Measurements from ENCODE around the gene TRIM63. TPM values are rescaled to one million over a fixed set of nuclear protein-coding genes. Genes with fewer than 3 reads are reported as not detected.

Gene TRIM63
- total and polyA plus RNA-seq, 11 donors: 136 to 598 (median 204) TPM

GRCh38 chr1:26037904-26038303, 29.5 kb downstream of the TRIM63 start:
- no peaks in the 10 kb centered on the region for H3K9me3 ChIP-seq
- ATAC-seq: no peak
- H3K4me1 ChIP-seq: peaks cover 0 to 40% (median 12%) of the 10 kb centered on the region in 12 donors
- H3K36me3 ChIP-seq: no peaks in the 10 kb centered on the region
- DNase-seq: no peak
- peak overlapping the region in 11 of 12 donors; percentile 42 to 97 (median 94) for H3K27ac ChIP-seq
- no peak overlapping the region for H3K4me3 ChIP-seq
- WGBS, 4 donors: 51 to 69% (median 60%) methylated on average over 6 of the region's 6 CpGs
- intact Hi-C loops (cut with DNase I): loop anchor here (2.0 to 10.0 kb wide), 17 partner anchors 44 to 277 kb away; partner anchors contain the start of genes CEP85 (in 4 of the 10), CD52 (in 1 of the 10), FAM110D (in 1 of the 10) and SH3BGRL3 (in 1 of the 10)
- TF ChIP-seq CTCF (IDR thresholded peaks at IDR 0.05) (no peak), POLR2A (IDR thresholded peaks at IDR 0.05) (no peak)
- peaks cover 0 to 10% (median 0%) of the 10 kb centered on the region in 9 donors for H3K27me3 ChIP-seq

- intact Hi-C loops (cut with DNase I): loop anchor here in 9 of 10 donors (1.0 to 10.0 kb wide), 17 partner anchors 28 to 278 kb away; partner anchors contain the start of genes CEP85 (in 4 of the 9), CD52 (in 1 of the 9), FAM110D (in 1 of the 9) and SH3BGRL3 (in 1 of the 9)
- H3K27ac ChIP-seq: peak overlapping the region in 11 of 12 donors; percentile 60 to 97 (median 94)
- WGBS, 4 donors: 53 to 72% (median 57%) methylated on average over 10 to 11 of the region's 11 CpGs
Measured at GRCh38 chr1:26036756-26037281, 30.6 kb downstream of the TRIM63 start.

GRCh38 chr1:26035959-26036755, 31.3 kb downstream of the TRIM63 start:
- TF ChIP-seq CTCF (IDR thresholded peaks at IDR 0.05) (peak; percentile 98 to 100 (median 99)), POLR2A (IDR thresholded peaks at IDR 0.05) (no peak)
- 6 to 10% (median 7%) methylated on average over 11 to 39 of the region's 39 CpGs for WGBS, 4 donors
- no peaks in the 10 kb centered on the region for H3K9me3 ChIP-seq
- peak overlapping the region; percentile 66 to 97 (median 75) for H3K4me3 ChIP-seq
- intact Hi-C loops (cut with DNase I): loop anchor here in 9 of 10 donors (1.0 to 10.0 kb wide), 17 partner anchors 29 to 279 kb away; partner anchors contain the start of genes CEP85 (in 4 of the 9), CD52 (in 1 of the 9), FAM110D (in 1 of the 9) and SH3BGRL3 (in 1 of the 9)
- H3K4me1 ChIP-seq: peaks cover 0 to 36% (median 10%) of the 10 kb centered on the region in 12 donors
- ATAC-seq: peak; percentile 79 to 88 (median 82)
- peak; percentile 83 to 93 (median 89) for DNase-seq
- H3K27ac ChIP-seq: peak overlapping the region; percentile 60 to 97 (median 92)
- H3K27me3 ChIP-seq: peaks cover 0 to 7% (median 0%) of the 10 kb centered on the region in 9 donors
- no peaks in the 10 kb centered on the region for H3K36me3 ChIP-seq

More at GRCh38 chr1:26036756-26037281, 30.6 kb downstream of the TRIM63 start:
- H3K27me3 ChIP-seq: peaks cover 0 to 7% (median 0%) of the 10 kb centered on the region in 9 donors
- no peaks in the 10 kb centered on the region for H3K36me3 ChIP-seq
- H3K9me3 ChIP-seq: no peaks in the 10 kb centered on the region
- ATAC-seq (no peak), DNase-seq (no peak)
- H3K4me3 ChIP-seq: peak overlapping the region in 2 of 12 donors; percentile 73 to 83
- TF ChIP-seq POLR2A (IDR thresholded peaks at IDR 0.05) (peak in 1 of 2 donors; percentile 24), CTCF (IDR thresholded peaks at IDR 0.05) (no peak)
- H3K4me1 ChIP-seq: peaks cover 0 to 36% (median 10%) of the 10 kb centered on the region in 12 donors

Data from heart left ventricle (tissue), 16 donors.